HFFc6 (cell line): ENCODE measurements around the gene LCORL. TPM values are rescaled to one million over a fixed set of nuclear protein-coding genes. Genes with fewer than 3 reads are reported as not detected.

Experiments used
- DNase-seq: peaks from one replicate; pipeline ENCODE4 v3.0.0-alpha.2; 2018
- H3K27ac Mint-ChIP-seq: 2 replicates; pipeline ENCODE4 v1.8.0; 2020; ENCODE audit warnings: mild to moderate bottlenecking, mixed read lengths
- H3K27me3 Mint-ChIP-seq: 2 replicates; pipeline ENCODE4 v1.8.0; 2021; ENCODE audit warnings: mild to moderate bottlenecking, moderate library complexity, mixed read lengths; ENCODE audit not compliant: insufficient read depth
- H3K36me3 Mint-ChIP-seq: 2 replicates; pipeline ENCODE4 v1.8.0; 2021; ENCODE audit warnings: low read depth, mixed read lengths
- H3K4me1 Mint-ChIP-seq: 2 replicates; pipeline ENCODE4 v1.8.0; 2020; ENCODE audit warnings: low read depth, mixed read lengths
- H3K4me3 Mint-ChIP-seq: 2 replicates; pipeline ENCODE4 v1.8.0; 2020; ENCODE audit warnings: mild to moderate bottlenecking, moderate library complexity, mixed read lengths
- H3K9me3 Mint-ChIP-seq: 2 replicates; pipeline ENCODE4 v1.8.0; 2020; ENCODE audit warnings: mild to moderate bottlenecking, mixed read lengths
- CTCF ChIP-seq: fragments of 200-600 bp; sonication (generic); IDR thresholded peaks from 2 replicates; pipeline ENCODE4 v1.5.0; 2021; ENCODE audit warnings: antibody characterized with exemption, mild to moderate bottlenecking
- total RNA-seq, 6 experiments: library from RNA; stranded (reverse); fragmentation: NEBNext Ultra II Directional; extraction: Animal tissue kit (Norgen Biotek cat#: 25700); gene quantifications; 2 replicates in 1 of 6; 3 replicates in 5 of 6; pipeline ENCODE4 v1.2.3, GENCODE V29; 2021

The LCORL gene
- total RNA-seq, 6 experiments from 2014 or later = 7.2 to 11.5 (median 10.2) TPM

- Mint-ChIP-seq H3K27me3 (no peaks in the 10 kb centered on the region; the same call in 1 of the 2 replicates), H3K9me3 (no peaks in the 10 kb centered on the region), H3K27ac (no peak overlapping the region), H3K4me3 (no peak overlapping the region), H3K4me1 (peaks cover 9% of the 10 kb centered on the region; the same call in 1 of the 2 replicates), H3K36me3 (peaks cover 16% of the 10 kb centered on the region; the same call in 1 of the 2 replicates)
- DNase-seq = no peak
- no peak for TF ChIP-seq CTCF
Measured at GRCh38 chr4:17995165-17995564, 26.4 kb downstream of the LCORL start.

- TF ChIP-seq CTCF = no peak
- no peak for DNase-seq
- H3K4me1 Mint-ChIP-seq = no peaks in the 10 kb centered on the region
- peaks cover 24% of the 10 kb centered on the region for H3K9me3 Mint-ChIP-seq
- peaks cover 27% of the 10 kb centered on the region for H3K36me3 Mint-ChIP-seq
- peaks cover 3% of the 10 kb centered on the region for H3K27me3 Mint-ChIP-seq
- H3K27ac Mint-ChIP-seq = no peak overlapping the region
- H3K4me3 Mint-ChIP-seq = no peak overlapping the region
Measured at GRCh38 chr4:17985832-17986231, 35.7 kb downstream of the LCORL start.

GRCh38 chr4:17981063-17981462 lies 40.5 kb downstream of the LCORL start:
- Mint-ChIP-seq H3K27me3 (no peaks in the 10 kb centered on the region; the same call in none of the 2 replicates), H3K27ac (no peak overlapping the region), H3K4me1 (no peaks in the 10 kb centered on the region), H3K36me3 (peaks cover 9% of the 10 kb centered on the region), H3K4me3 (no peak overlapping the region), H3K9me3 (peaks cover 14% of the 10 kb centered on the region)
- DNase-seq = no peak
- TF ChIP-seq CTCF = no peak

- H3K4me3 Mint-ChIP-seq = no peak overlapping the region
- no peaks in the 10 kb centered on the region for H3K36me3 Mint-ChIP-seq
- no peak for DNase-seq
- TF ChIP-seq CTCF = no peak
- H3K27me3 Mint-ChIP-seq = no peaks in the 10 kb centered on the region
- no peaks in the 10 kb centered on the region for H3K9me3 Mint-ChIP-seq
- H3K27ac Mint-ChIP-seq = no peak overlapping the region
- peaks cover 8% of the 10 kb centered on the region; the same call in 1 of the 2 replicates for H3K4me1 Mint-ChIP-seq
Measured at GRCh38 chr4:17968721-17969120, 52.8 kb downstream of the LCORL start.

GRCh38 chr4:17967078-17967477 lies 54.5 kb downstream of the LCORL start:
- peaks cover 13% of the 10 kb centered on the region for H3K4me1 Mint-ChIP-seq
- H3K27ac Mint-ChIP-seq = no peak overlapping the region
- H3K9me3 Mint-ChIP-seq = no peaks in the 10 kb centered on the region
- no peaks in the 10 kb centered on the region for H3K27me3 Mint-ChIP-seq
- H3K4me3 Mint-ChIP-seq = no peak overlapping the region
- no peak for TF ChIP-seq CTCF
- H3K36me3 Mint-ChIP-seq = no peaks in the 10 kb centered on the region
- DNase-seq = no peak

GRCh38 chr4:17966312-17966711 lies 55.2 kb downstream of the LCORL start:
- Mint-ChIP-seq H3K27me3 (no peaks in the 10 kb centered on the region), H3K27ac (no peak overlapping the region), H3K9me3 (no peaks in the 10 kb centered on the region), H3K4me3 (no peak overlapping the region), H3K4me1 (peaks cover 21% of the 10 kb centered on the region), H3K36me3 (no peaks in the 10 kb centered on the region)
- no peak for TF ChIP-seq CTCF
- DNase-seq = no peak
